Neuronal stem cell (in vitro differentiated cells): ENCODE results near the gene TRPC5OS.

Source experiments
- DNase-seq: peaks from one replicate; pipeline ENCODE4 v3.0.0-alpha.2; 2013; ENCODE audit warnings: low spot score
- H2AFZ ChIP-seq: one replicate; pipeline ENCODE4 v1.6.1; 2013; ENCODE audit warnings: mild to moderate bottlenecking, low read length, inconsistent platforms
- H2AK5ac ChIP-seq: 2 replicates; pipeline ENCODE4 v1.6.1; 2013; ENCODE audit warnings: low read depth, mild to moderate bottlenecking, inconsistent platforms, low read length, moderate library complexity, mixed read lengths
- H2BK120ac ChIP-seq: 2 replicates; pipeline ENCODE4 v1.6.1; 2013; ENCODE audit warnings: low read depth, mild to moderate bottlenecking, inconsistent platforms, low read length, moderate library complexity, mixed read lengths
- H2BK12ac ChIP-seq: one replicate; pipeline ENCODE4 v1.6.1; 2013; ENCODE audit warnings: low read length, inconsistent platforms
- H2BK15ac ChIP-seq: 2 replicates; pipeline ENCODE4 v1.6.1; 2013; ENCODE audit warnings: mild to moderate bottlenecking, low read length, inconsistent platforms, mixed read lengths
- H2BK5ac ChIP-seq: one replicate; pipeline ENCODE4 v1.6.1; 2013; ENCODE audit warnings: inconsistent platforms, mild to moderate bottlenecking, low read length, moderate library complexity
- H3K14ac ChIP-seq: one replicate; pipeline ENCODE4 v1.6.1; 2013; ENCODE audit warnings: low read length, inconsistent platforms
- H3K18ac ChIP-seq: 2 replicates; pipeline ENCODE4 v1.6.1; 2013; ENCODE audit warnings: low read length, inconsistent platforms
- H3K23ac ChIP-seq: 2 replicates; pipeline ENCODE4 v1.6.1; 2013; ENCODE audit warnings: low read depth, mild to moderate bottlenecking, mixed read lengths, low read length, inconsistent platforms; ENCODE audit not compliant: poor library complexity
- H3K27ac ChIP-seq: replicated peaks from 3 replicates; pipeline ENCODE4 v1.5.1; 2013; ENCODE audit warnings: low read length, inconsistent platforms
- H3K27me3 ChIP-seq, 3 experiments: 2 replicates each; pipeline ENCODE4 v1.6.1; 2013; ENCODE audit warnings: low read length in 3 of 3, mild to moderate bottlenecking in 2 of 3, inconsistent platforms in 1 of 3, low read depth in 1 of 3, mixed read lengths in 1 of 3, moderate library complexity in 1 of 3; ENCODE audit not compliant: control insufficient read depth in 3 of 3, insufficient read depth in 3 of 3
- H3K36me3 ChIP-seq, 2 donors: replicated peaks in 1 of 2; 2 replicates each; pipeline ENCODE4 v1.6.1; 2013; ENCODE audit warnings: low read length in 2 of 2; ENCODE audit not compliant: control insufficient read depth in 2 of 2, insufficient read depth in 2 of 2
- H3K4ac ChIP-seq: 2 replicates; pipeline ENCODE4 v1.6.1; 2013; ENCODE audit warnings: inconsistent platforms, mild to moderate bottlenecking, low read length, moderate library complexity
- H3K4me1 ChIP-seq, 2 donors: 1 replicate in 1 of 2; 2 replicates in 1 of 2; pipeline ENCODE4 v1.6.1; 2013; ENCODE audit warnings: low read length in 2 of 2, low read depth in 1 of 2; ENCODE audit not compliant: control insufficient read depth in 2 of 2, insufficient read depth in 1 of 2
- H3K4me2 ChIP-seq: one replicate; pipeline ENCODE4 v1.6.1; 2013; ENCODE audit warnings: mild to moderate bottlenecking, low read length, inconsistent platforms; ENCODE audit not compliant: insufficient read depth, poor library complexity, severe bottlenecking
- H3K4me3 ChIP-seq, 2 donors: 2 replicates each; pipeline ENCODE4 v1.5.1; 2013; ENCODE audit warnings: low read length in 2 of 2, mild to moderate bottlenecking in 2 of 2, inconsistent platforms in 1 of 2, moderate library complexity in 1 of 2
- H3K79me1 ChIP-seq: one replicate; pipeline ENCODE4 v1.6.1; 2013; ENCODE audit warnings: low read depth, mild to moderate bottlenecking, inconsistent platforms, low read length, moderate library complexity
- H3K9ac ChIP-seq: one replicate; pipeline ENCODE4 v1.6.1; 2013; ENCODE audit warnings: mild to moderate bottlenecking, low read depth, low read length, inconsistent platforms; ENCODE audit not compliant: poor library complexity
- H3K9me3 ChIP-seq, 2 donors: replicated peaks in 1 of 2; 2 replicates each; pipeline versions ENCODE3 to v1.6.1; 2013; ENCODE audit warnings: low read length in 2 of 2, mild to moderate bottlenecking in 2 of 2, inconsistent platforms in 1 of 2, low read depth in 1 of 2, mixed read lengths in 1 of 2, moderate library complexity in 1 of 2; ENCODE audit not compliant: control insufficient read depth in 2 of 2, insufficient read depth in 1 of 2
- H4K8ac ChIP-seq: one replicate; pipeline ENCODE4 v1.6.1; 2013; ENCODE audit warnings: low read depth, mild to moderate bottlenecking, inconsistent platforms, low read length, moderate library complexity
- H4K91ac ChIP-seq: one replicate; pipeline ENCODE4 v1.6.1; 2013; ENCODE audit warnings: low read length, low read depth, mild to moderate bottlenecking, inconsistent platforms; ENCODE audit not compliant: poor library complexity
- WGBS, 2 donors: extraction: QIAGEN DNeasy Blood & Tissue Kit; methylation state at CpG; one replicate each; pipeline ENCODE4 v1.1.7; 2013; ENCODE audit warnings: missing lambda C conversion rate in 2 of 2, mixed read lengths in 1 of 2; ENCODE audit not compliant: insufficient read length in 2 of 2, insufficient replicate concordance in 1 of 2; ENCODE audit errors: extremely low coverage in 2 of 2; 5-methylcytosine and 5-hydroxymethylcytosine counted together

The TRPC5OS gene

DNA sequence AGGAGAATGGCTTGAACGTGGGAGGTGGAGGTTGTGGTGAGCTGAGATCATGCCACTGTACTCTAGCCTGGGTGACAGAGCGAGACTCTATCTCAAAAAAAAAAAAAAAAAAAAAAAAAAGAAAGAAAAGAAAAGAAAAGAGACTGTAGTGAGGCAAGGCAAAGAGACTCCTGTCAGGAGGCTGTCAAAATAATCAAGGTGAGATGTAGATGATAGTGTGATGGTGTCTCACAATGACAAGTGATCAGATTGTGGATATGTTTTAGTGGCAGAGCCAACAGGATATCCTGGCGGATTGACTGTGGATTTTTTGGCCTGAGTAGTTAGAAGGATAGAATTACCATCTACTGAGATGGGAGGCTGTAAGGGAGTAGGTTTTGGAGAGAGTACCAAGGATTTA lies 12.6 kb downstream of the TRPC5OS start:
- H3K79me1 ChIP-seq, result no peaks in the 10 kb centered on the region
- no peak overlapping the region for H3K14ac ChIP-seq
- H3K9me3 ChIP-seq, result no peaks in the 10 kb centered on the region
- no peak overlapping the region for H2BK120ac ChIP-seq
- H2BK5ac ChIP-seq, result no peak overlapping the region
- no peak overlapping the region for H3K27ac ChIP-seq
- H3K4ac ChIP-seq, result no peak overlapping the region
- no peaks in the 10 kb centered on the region for H3K27me3 ChIP-seq
- no peak overlapping the region for H3K9ac ChIP-seq
- H3K4me3 ChIP-seq, result no peak overlapping the region
- no peaks in the 10 kb centered on the region for H3K36me3 ChIP-seq
- no peaks in the 10 kb centered on the region for H3K4me1 ChIP-seq
- no peak overlapping the region for H3K23ac ChIP-seq
- H3K18ac ChIP-seq, result no peak overlapping the region
- H2AFZ ChIP-seq, result no peak overlapping the region
- H4K8ac ChIP-seq, result no peak overlapping the region
- no peak overlapping the region for H4K91ac ChIP-seq
- no peak overlapping the region for H3K4me2 ChIP-seq
- H2BK12ac ChIP-seq, result no peak overlapping the region
- no CpG with 5 or more reads among the region's 3 CpGs for WGBS, 2 donors
- H2BK15ac ChIP-seq, result no peak overlapping the region
- DNase-seq, result no peak
- no peak overlapping the region for H2AK5ac ChIP-seq

GRCh38 chrX:111892375-111892774 lies 16.4 kb downstream of the TRPC5OS start:
- no peak overlapping the region for H3K23ac ChIP-seq
- H3K27ac ChIP-seq, result no peak overlapping the region
- no CpG with 5 or more reads among the region's 2 CpGs for WGBS, 2 donors
- no peak overlapping the region for H3K4me3 ChIP-seq
- no peaks in the 10 kb centered on the region for H3K9me3 ChIP-seq
- no peaks in the 10 kb centered on the region for H3K4me1 ChIP-seq
- H3K18ac ChIP-seq, result no peak overlapping the region
- no peak overlapping the region for H2BK15ac ChIP-seq
- H2AFZ ChIP-seq, result no peak overlapping the region
- H2BK5ac ChIP-seq, result no peak overlapping the region
- H3K9ac ChIP-seq, result no peak overlapping the region
- no peak overlapping the region for H3K14ac ChIP-seq
- no peak overlapping the region for H4K91ac ChIP-seq
- no peak overlapping the region for H2AK5ac ChIP-seq
- H3K4ac ChIP-seq, result no peak overlapping the region
- no peaks in the 10 kb centered on the region for H3K79me1 ChIP-seq
- no peak for DNase-seq
- H3K36me3 ChIP-seq, result no peaks in the 10 kb centered on the region
- no peak overlapping the region for H4K8ac ChIP-seq
- H2BK12ac ChIP-seq, result no peak overlapping the region
- H2BK120ac ChIP-seq, result no peak overlapping the region
- no peaks in the 10 kb centered on the region for H3K27me3 ChIP-seq
- no peak overlapping the region for H3K4me2 ChIP-seq

GRCh38 chrX:111896148-111896547 lies 20.2 kb downstream of the TRPC5OS start:
- Histone ChIP-seq H3K23ac (no peak overlapping the region), H3K27ac (no peak overlapping the region), H4K8ac (no peak overlapping the region), H3K36me3 (no peaks in the 10 kb centered on the region), H3K14ac (no peak overlapping the region), H2BK5ac (no peak overlapping the region), H3K79me1 (no peaks in the 10 kb centered on the region), H3K4me1 (no peaks in the 10 kb centered on the region), H2AFZ (no peak overlapping the region), H3K9me3 (no peaks in the 10 kb centered on the region), H3K9ac (no peak overlapping the region), H3K27me3 (no peaks in the 10 kb centered on the region), H2BK15ac (no peak overlapping the region), H3K4me2 (no peak overlapping the region), H2BK120ac (no peak overlapping the region), H2AK5ac (no peak overlapping the region), H4K91ac (no peak overlapping the region), H2BK12ac (no peak overlapping the region), H3K4ac (no peak overlapping the region), H3K4me3 (no peak overlapping the region), H3K18ac (no peak overlapping the region)
- no peak for DNase-seq
- WGBS, 2 donors, result no CpG with 5 or more reads among the region's 7 CpGs

DNA sequence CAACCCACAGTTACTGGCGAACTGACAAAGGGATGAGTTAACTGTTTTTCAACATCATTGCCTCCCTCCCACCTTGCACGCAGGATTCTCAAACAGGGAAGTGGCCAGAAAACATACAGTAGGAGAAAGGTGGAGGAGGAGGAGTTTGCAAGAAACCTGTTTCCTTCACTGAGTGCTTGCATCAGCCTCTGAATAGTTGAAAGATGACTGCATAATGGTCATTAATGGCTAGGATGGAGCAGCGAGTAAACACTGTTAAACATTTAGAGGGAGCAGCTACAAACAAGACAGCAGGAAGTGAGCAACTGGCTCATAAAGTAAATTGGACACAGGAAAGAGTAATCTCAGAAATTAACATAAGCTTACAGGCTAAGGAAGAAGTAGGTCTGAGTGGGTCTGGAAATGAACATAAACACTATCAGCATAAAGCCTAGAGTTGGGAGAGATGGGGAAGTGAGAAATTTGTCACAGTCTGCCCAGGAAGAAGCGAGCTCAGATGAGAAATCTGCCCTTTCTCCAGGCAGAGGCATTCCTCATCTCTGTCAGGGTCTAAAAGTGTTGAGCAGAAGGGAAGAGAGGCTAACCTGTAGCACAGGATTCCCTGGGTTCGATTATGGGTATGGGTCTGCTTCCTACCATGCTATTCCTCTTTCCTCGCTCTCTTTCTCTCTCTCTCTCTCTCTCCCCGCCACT lies 38.6 kb downstream of the TRPC5OS start:
- Histone ChIP-seq H2BK5ac (no peak overlapping the region), H2BK120ac (no peak overlapping the region), H3K4me2 (no peak overlapping the region), H2AK5ac (no peak overlapping the region), H3K27me3 (peaks cover 0 to 5% (median 0%) of the 10 kb centered on the region in 3 experiments), H4K91ac (no peak overlapping the region), H2BK12ac (no peak overlapping the region), H3K4ac (no peak overlapping the region), H3K27ac (no peak overlapping the region), H3K14ac (no peak overlapping the region), H4K8ac (no peak overlapping the region), H3K4me1 (no peaks in the 10 kb centered on the region), H2BK15ac (no peak overlapping the region), H3K9me3 (no peaks in the 10 kb centered on the region), H3K36me3 (no peaks in the 10 kb centered on the region), H2AFZ (no peak overlapping the region), H3K79me1 (no peaks in the 10 kb centered on the region), H3K4me3 (no peak overlapping the region), H3K9ac (no peak overlapping the region), H3K23ac (no peak overlapping the region), H3K18ac (no peak overlapping the region)
- no CpG with 5 or more reads among the region's 7 CpGs for WGBS, 2 donors
- DNase-seq, result no peak
